GM12878 (cell line): ENCODE data around the gene KIF24. TPM values are rescaled to one million over a fixed set of nuclear protein-coding genes. Genes with fewer than 3 reads are reported as not detected.
A peak's percentile ranks its signal among the peaks of the same experiment; 100 is the strongest.

Experiments
- ATAC-seq: fragments of 200-7000 bp; cut with Tn5 transposase; 3 replicates; pipeline ENCODE4 v1.9.1; 2020; ENCODE audit warnings: mild to moderate bottlenecking, moderate library complexity
- BruUV-seq: library from RNA; stranded (reverse); fragments of 400-500 nt; replicated peaks from 2 replicates; lab custom pipeline; 2021; lab: Mats Ljungman, UMichigan
- CTCF ChIA-PET: fragments of 300-600 bp; sonication (Branson Sonifier 250); formaldehyde crosslinking; extraction: SDS; loops from one replicate; lab custom pipeline; 2021; ENCODE audit warnings: inconsistent platforms; lab: Yijun Ruan, JAX
- POLR2A ChIA-PET: fragments of 350-600 bp; formaldehyde crosslinking; extraction: SDS; loops from one replicate; lab custom pipeline; 2021; ENCODE audit warnings: inconsistent platforms; lab: Charles Lee
- RAD21 ChIA-PET: fragments of 300-600 bp; sonication (Branson Sonifier 250); formaldehyde crosslinking; loops from one replicate; lab custom pipeline; 2023; ENCODE audit warnings: antibody characterized with exemption; ENCODE audit not compliant: unreplicated experiment; lab: Charles Lee
- SMC1A ChIA-PET: fragments of 300-600 bp; sonication (Branson Sonifier 250); formaldehyde crosslinking; loops from one replicate; lab custom pipeline; 2023; ENCODE audit not compliant: unreplicated experiment, uncharacterized antibody; lab: Charles Lee
- DNase-seq: peaks from one replicate; pipeline ENCODE4 v3.0.0-alpha.2; 2011; ENCODE audit warnings: low read depth, low spot score
- FAIRE-seq: peaks from 3 replicates; lab custom pipeline; 2011; peaks lifted over from hg19 to GRCh38; lab: Jason Lieb, UNC
- H2AFZ ChIP-seq: 2 replicates; pipeline ENCODE4 v1.6.0; 2011; ENCODE audit warnings: low read depth, low read length, control low read depth; ENCODE audit not compliant: control insufficient read depth
- H3K27ac ChIP-seq: 2 replicates; pipeline ENCODE4 v1.5.1; 2011; ENCODE audit warnings: control low read depth; ENCODE audit not compliant: control insufficient read depth, insufficient read depth
- H3K27me3 ChIP-seq, 2 experiments: replicated peaks in 1 of 2; 2 replicates each; pipeline versions ENCODE4 v1.6.0 to v1.6.1; 2011; ENCODE audit warnings: low read length in 1 of 2; ENCODE audit not compliant: control insufficient read depth in 2 of 2, insufficient read depth in 2 of 2
- H3K36me3 ChIP-seq, 2 experiments: 2 replicates each; pipeline ENCODE4 v1.5.1; 2011; ENCODE audit warnings: low read length in 1 of 2; ENCODE audit not compliant: control insufficient read depth in 2 of 2, insufficient read depth in 2 of 2
- H3K4me1 ChIP-seq: 2 replicates; pipeline ENCODE4 v1.6.1; 2011; ENCODE audit warnings: mild to moderate bottlenecking, low read length, moderate library complexity, mixed read lengths; ENCODE audit not compliant: control insufficient read depth, insufficient read depth
- H3K4me2 ChIP-seq: 2 replicates; pipeline ENCODE4 v1.6.0; 2011; ENCODE audit warnings: control low read depth; ENCODE audit not compliant: control insufficient read depth, insufficient read depth
- H3K4me3 ChIP-seq: fragments of 200-600 bp; sonication (generic); 2 replicates; pipeline ENCODE4 v1.5.1; 2016
- H3K79me2 ChIP-seq: 2 replicates; pipeline ENCODE4 v1.6.0; 2011; ENCODE audit warnings: low read length; ENCODE audit not compliant: control insufficient read depth, insufficient read depth
- H3K9ac ChIP-seq: 2 replicates; pipeline ENCODE4 v1.8.0; 2011; ENCODE audit warnings: low read length, control low read depth, mixed read lengths; ENCODE audit not compliant: control insufficient read depth, insufficient read depth
- H3K9me3 ChIP-seq: replicated peaks from 3 replicates; pipeline ENCODE4 v1.5.1; 2011; ENCODE audit warnings: mild to moderate bottlenecking, low read length; ENCODE audit not compliant: control insufficient read depth, insufficient read depth
- H4K20me1 ChIP-seq: 2 replicates; pipeline ENCODE4 v1.6.0; 2011; ENCODE audit not compliant: control insufficient read depth, insufficient read depth
- ATF2 ChIP-seq: IDR thresholded peaks from 2 replicates; pipeline ENCODE4 v1.6.1; 2012; ENCODE audit warnings: low read length, inconsistent platforms
- CHD2 ChIP-seq: IDR thresholded peaks from 2 replicates; pipeline ENCODE4 v1.6.1; 2011; ENCODE audit warnings: low read depth, low read length, improper control_type of control experiment, borderline replicate concordance
- ELK1 ChIP-seq: IDR thresholded peaks from 2 replicates; pipeline ENCODE4 v1.6.1; 2012; ENCODE audit warnings: low read depth, low read length, improper control_type of control experiment
- IRF3 ChIP-seq: fragments of 450-650 bp; IDR thresholded peaks from 2 replicates; pipeline ENCODE4 v1.6.1; 2014; ENCODE audit warnings: mild to moderate bottlenecking
- IRF5 ChIP-seq: fragments of 450-650 bp; IDR thresholded peaks from 2 replicates; pipeline ENCODE4 v1.6.1; 2017; ENCODE audit warnings: borderline replicate concordance
- RBBP5 ChIP-seq: fragments of 200-600 bp; sonication (generic); conservative IDR thresholded peaks from 2 replicates; pipeline ENCODE4 v1.6.1; 2016
- RELB ChIP-seq: fragments of 450-650 bp; IDR thresholded peaks from 2 replicates; pipeline ENCODE4 v1.6.1; 2017; ENCODE audit warnings: low read depth, mild to moderate bottlenecking, moderate library complexity
- SMARCA5 ChIP-seq: fragments of 450-650 bp; IDR thresholded peaks from 2 replicates; pipeline ENCODE4 v1.6.1; 2017; ENCODE audit warnings: mild to moderate bottlenecking
- ZBTB11 ChIP-seq: fragments of 450-650 bp; formaldehyde crosslinking; IDR thresholded peaks from 2 replicates; pipeline ENCODE4 v1.5.0; 2022; ENCODE audit warnings: mild to moderate bottlenecking, missing genetic modification characterization
- WGBS: methylation state at CpG from one replicate; pipeline ENCODE4 v1.1.6; 2016; ENCODE audit warnings: low lambda C conversion rate; ENCODE audit not compliant: insufficient replicate concordance, insufficient coverage; ENCODE audit errors: missing lambda C conversion rate; 5-methylcytosine and 5-hydroxymethylcytosine counted together
- in situ Hi-C: fragments of 300-500 bp; cut with MboI; formaldehyde crosslinking; loops from 9 replicates; pipeline ENCODE4 v1.14.3; 2018; ENCODE audit warnings: mixed read lengths
- intact Hi-C: fragments of 100-400 bp; cut with micrococcal nuclease; formaldehyde crosslinking; loops from one replicate; pipeline ENCODE4 v1.14.2; 2022; ENCODE audit not compliant: unreplicated experiment
- polyA plus RNA-seq, 11 experiments: library from polyadenylated mRNA; depleted of rRNA in 4 of 11; unstranded in 6 of 11; stranded (reverse) in 5 of 11; fragments of >200 nt; fragmentation: Nextera tagmentation in 4 of 11; fragmentation: Illumina TruSeq in 1 of 11; extraction: Ambion mirVana in 4 of 11; extraction: Trizol in 1 of 11; gene quantifications; 1 replicate in 1 of 11; 2 replicates in 10 of 11; pipeline versions ENCODE4 v1.2.1 to v1.2.3, GENCODE V29; 2011 to 2016; ENCODE audit warnings: inconsistent platforms in 2 of 11, missing spikeins in 2 of 11, low read depth in 1 of 11
- total RNA-seq, 4 experiments: library from RNA; depleted of rRNA in 3 of 4; stranded (reverse); fragments of >200 nt in 3 of 4; fragmentation: Illumina TruSeq in 1 of 4; extraction: Trizol in 1 of 4; gene quantifications; 2 replicates each; pipeline versions ENCODE4 v1.2.1 to v1.2.3, GENCODE V29; 2013 to 2021

KIF24 gene
- total and polyA plus RNA-seq, 10 of the 15 experiments (the other 5 are each of a cell fraction or from before 2014, with no cell fraction given): 0.58 to 6.7 (median 5.3) TPM

- FAIRE-seq: no peak
- Histone ChIP-seq H3K4me1 (no peaks in the 10 kb centered on the region; the same call in 1 of the 2 replicates), H3K4me3 (no peak overlapping the region), H3K9me3 (no peaks in the 10 kb centered on the region), H3K27me3 (no peaks in the 10 kb centered on the region), H3K27ac (no peak overlapping the region), H3K4me2 (no peak overlapping the region; the same call in 1 of the 2 replicates), H2AFZ (no peak overlapping the region), H3K36me3 (no peaks in the 10 kb centered on the region), H4K20me1 (no peaks in the 10 kb centered on the region), H3K79me2 (peaks cover 11% of the 10 kb centered on the region), H3K9ac (0 out of 2 replicates have a peak overlapping the region, but pooled peaks have one; percentile 9)
- no peak for DNase-seq
- ChIA-PET RAD21 (interaction anchor here (1.0 to 1.9 kb wide), 3 partner anchors 47 to 49 kb away, joined by 4 to 12 read pairs (median 4); no protein-coding TSS in a partner anchor), SMC1A (interaction anchor here (1.0 to 6.4 kb wide), 4 partner anchors 46 to 306 kb away, joined by 3 to 73 read pairs (median 3); partner anchors contain the start of genes MYORG and SIGMAR1), POLR2A (interaction anchor here (0.8 to 1.5 kb wide), 2 partner anchors 46 to 153 kb away, joined by 3 read pairs; partner anchors contain the start of gene UBAP1), CTCF (interaction anchor here (1.0 to 8.1 kb wide), 3 partner anchors 10 to 273 kb away, joined by 3 to 134 read pairs (median 4); partner anchors contain the start of gene MYORG)
- 0% methylated on average over 1 of the region's 1 CpG for WGBS
- intact Hi-C loops (loop anchor here (5.0 kb wide), 1 partner anchor 271 kb away; no protein-coding TSS in a partner anchor), in situ Hi-C loops (no loop called here)
- BruUV-seq: no TSS peak
- no peak for ATAC-seq
- TF ChIP-seq CHD2: no peak
- no peak for TF ChIP-seq RBBP5
- TF ChIP-seq IRF3: no peak
- no peak for TF ChIP-seq SMARCA5
- TF ChIP-seq ELK1: no peak
- no peak for TF ChIP-seq RELB
- no peak for TF ChIP-seq ATF2
- TF ChIP-seq ZBTB11 (CRISPR knock-in tag): no peak
- no peak for TF ChIP-seq IRF5
Observed at GRCh38 chr9:34331196-34331595, 2.1 kb upstream of the KIF24 start.
